HG02885 (cell line): ENCODE data around the gene MRPL46.

Source experiments
- ATAC-seq: cut with Tn5 transposase; IDR thresholded peaks from one replicate; pipeline ENCODE4 v1.9.1; 2021; ENCODE audit warnings: mild to moderate bottlenecking; ENCODE audit not compliant: unreplicated experiment, poor library complexity

The MRPL46 gene

DNA sequence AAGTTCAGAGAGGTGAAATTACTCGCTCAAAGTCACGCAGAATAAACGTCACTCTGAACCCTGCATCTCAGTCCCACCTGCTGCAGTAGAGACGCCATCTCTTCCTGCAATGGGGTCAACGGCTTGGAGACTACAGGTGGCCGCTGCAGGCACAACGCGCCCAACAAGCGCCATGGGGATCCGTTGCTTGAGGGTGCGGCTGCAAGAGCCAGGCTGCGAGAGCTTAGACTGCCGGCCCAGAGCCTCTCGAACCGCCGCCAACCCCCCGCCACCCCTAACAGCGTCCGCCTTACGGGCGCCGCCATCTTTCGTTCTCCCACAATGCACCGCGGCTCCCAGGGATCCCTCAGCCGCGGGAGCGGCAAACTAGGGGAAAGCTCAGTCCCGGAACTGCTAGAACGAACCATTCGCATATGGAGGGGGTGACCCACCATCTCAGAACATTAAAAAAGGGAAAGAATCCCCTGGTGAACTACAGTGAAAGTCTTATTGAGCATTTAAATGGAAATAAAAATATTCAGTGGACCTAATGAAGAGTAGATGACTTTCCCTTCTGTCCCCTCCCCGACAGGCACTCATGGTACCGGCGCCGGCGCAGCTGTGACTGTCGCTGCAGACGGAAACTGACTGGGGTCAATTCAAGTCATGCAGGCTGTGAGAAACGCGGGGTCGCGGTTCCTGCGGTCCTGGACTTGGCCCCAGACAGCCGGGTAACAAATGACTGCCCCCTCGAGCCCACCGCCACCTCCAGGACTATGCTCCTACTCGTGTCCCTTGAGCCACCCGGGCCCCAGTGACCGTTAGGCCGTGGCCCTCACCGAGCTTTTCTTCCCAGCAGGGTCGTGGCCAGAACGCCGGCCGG is at the start of gene MRPL46, which contains the start of gene MRPS11:
MRPL46 (minus strand) TSS at position 316 of the 862 bp plus-strand sequence; CDS start at position 305, 11 bp downstream.
MRPS11 (plus strand) TSS at position 636 of the 862 bp plus-strand sequence; CDS start at position 646, 10 bp downstream.
- ATAC-seq, result peak; percentile 87

DNA sequence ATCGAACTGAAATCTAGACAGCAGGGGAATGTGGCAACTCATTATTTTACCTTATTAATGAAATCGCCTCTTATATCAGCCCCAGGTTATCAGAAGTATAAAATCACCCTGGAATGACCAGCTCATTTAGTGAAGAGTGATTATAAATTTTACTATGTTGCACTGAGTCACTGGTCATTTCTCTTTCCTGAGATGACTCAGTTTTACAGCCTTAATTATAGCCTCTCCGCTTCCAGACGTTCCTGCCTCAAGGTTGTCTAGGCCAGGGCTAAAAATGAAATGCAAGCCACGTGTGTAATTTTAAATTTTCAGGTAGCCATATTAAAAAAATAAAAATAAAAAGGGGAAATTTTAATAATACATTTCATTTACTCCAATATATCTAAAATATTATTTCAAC is 46.0 kb upstream of the MRPL46 start:
- ATAC-seq, result no peak

DNA sequence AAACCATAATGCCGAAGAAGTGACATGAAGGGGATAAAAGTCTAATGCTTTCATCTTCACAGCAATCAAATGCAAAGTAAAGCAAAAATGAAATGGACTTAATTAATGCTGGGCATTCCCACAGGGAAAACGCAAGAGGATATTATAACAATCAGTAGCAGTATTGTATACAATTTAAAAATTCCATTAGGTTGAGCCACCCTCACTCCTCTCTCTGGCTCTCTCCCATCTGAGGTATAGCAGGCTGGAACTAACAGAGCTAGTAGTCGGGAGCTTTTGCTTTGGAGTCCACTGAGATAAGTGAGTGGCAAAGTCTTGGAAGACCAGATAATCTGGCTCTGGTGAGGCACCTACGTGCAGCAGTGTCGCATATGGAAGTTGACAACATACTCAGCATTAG is 45.4 kb upstream of the MRPL46 start:
- no peak for ATAC-seq

DNA sequence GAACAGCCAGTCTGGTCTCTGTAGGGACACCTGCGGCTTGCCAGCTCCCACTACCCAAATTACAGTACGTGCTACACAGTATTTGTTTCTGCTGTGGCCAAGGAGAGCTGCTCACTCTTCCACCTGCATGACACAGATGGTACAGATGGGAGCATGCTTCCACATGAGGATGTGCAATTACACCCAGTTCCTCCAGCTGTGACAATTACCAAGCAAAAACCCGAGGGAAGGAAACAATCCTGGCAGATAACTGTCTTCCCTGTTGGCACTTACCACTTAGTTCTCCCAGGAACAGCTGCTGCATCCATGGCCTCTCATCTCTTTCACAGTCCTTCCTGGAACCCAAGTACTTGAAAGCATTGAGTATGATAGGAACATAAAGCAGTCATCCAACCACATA is 44.9 kb upstream of the MRPL46 start:
- no peak for ATAC-seq

DNA sequence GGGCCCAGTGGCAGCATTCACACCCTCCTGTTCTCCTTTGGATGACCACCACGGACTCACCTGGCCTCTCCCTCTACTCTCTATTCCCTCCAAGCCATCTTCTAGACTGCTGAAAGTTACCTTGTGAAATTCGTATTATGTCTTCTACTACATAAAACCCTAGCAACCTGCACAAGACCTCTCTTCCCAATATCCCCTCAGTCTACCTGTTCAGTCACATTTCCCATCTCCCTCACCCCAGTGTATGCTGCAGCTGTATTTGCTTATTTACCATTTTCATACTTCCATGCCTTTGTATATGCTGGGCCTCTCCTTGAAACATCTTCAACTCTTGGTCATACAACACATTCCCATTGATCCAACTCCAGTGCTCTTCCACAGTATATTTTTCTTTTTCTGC is 44.0 kb upstream of the MRPL46 start:
- no peak for ATAC-seq

DNA sequence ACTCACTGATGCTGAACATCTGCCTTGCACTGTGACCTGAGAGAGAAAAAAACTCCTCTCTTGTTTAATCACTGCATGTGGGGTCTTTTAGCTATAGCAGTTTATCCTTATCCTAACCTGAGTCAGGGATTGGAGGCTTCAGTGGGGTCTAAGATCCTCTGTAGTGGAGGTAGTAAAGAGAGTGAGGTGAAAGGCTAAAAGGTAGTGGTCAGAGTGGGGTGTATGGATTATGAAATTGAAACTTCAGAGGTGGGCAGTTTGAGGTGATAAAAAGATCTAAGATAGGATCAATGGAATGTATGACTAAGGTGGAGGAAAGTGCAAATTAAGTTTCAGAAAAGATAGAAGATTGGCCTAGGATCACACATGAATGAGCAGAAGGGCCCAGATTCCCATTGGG is 42.8 kb upstream of the MRPL46 start:
- peak; percentile 41 for ATAC-seq

DNA sequence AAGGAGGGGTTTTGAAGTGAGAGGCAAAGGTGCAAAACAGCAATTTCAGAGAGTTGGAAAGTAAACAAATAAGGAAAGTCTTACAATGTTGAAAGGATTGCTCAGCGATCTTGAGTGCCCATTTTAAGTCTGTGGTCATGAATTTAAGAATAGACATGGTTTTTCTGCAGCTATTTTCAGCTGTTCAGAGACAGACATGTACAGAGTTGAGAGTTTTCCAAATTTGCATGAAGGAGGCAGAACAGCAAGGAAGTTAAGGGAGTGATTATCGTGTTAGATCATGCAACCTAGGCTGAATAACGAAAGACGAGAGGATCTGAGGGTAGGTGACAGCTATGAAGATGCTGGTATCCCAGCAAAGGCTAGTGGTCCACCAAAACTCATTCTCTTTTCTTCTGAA is 42.1 kb upstream of the MRPL46 start:
- peak; percentile 46 for ATAC-seq

DNA sequence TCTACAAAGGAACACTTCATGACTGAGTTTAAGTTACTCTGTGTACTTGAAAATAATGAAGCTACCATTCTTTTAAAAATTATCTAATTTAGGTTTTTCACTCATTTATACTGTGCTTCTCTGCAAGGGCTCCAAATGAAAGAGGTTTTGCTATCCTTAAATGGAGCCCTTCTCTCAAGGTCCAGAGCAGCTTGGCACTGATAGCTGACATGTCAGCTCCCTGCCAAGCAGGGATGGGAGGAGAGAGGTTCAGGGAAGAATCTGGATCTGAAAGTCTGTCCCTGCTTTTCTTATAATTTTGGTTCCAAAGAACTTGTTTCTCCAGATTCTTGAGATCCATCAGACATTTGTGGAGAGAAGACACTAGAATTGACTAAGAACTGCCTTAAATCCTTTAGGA is 39.4 kb upstream of the MRPL46 start:
- ATAC-seq, result no peak

DNA sequence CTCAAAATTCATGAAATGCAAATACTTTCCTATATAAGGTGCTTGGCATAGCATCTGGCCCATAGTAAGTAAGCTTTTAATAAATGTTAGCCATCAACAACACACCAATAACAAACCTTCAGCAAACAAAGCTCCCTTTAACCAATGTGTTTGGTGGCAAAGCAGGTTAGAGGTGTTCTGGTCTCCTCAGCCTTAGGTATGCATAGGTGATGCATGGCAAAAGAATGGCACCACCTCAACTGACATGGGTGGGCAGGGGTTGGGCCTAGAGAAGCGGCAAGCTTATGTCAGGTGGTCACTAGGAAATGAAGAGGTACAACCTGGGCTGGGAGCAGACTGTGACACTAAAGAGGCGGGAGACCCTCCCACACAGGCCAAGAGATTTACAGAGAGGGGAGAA is 38.5 kb upstream of the MRPL46 start:
- no peak for ATAC-seq

DNA sequence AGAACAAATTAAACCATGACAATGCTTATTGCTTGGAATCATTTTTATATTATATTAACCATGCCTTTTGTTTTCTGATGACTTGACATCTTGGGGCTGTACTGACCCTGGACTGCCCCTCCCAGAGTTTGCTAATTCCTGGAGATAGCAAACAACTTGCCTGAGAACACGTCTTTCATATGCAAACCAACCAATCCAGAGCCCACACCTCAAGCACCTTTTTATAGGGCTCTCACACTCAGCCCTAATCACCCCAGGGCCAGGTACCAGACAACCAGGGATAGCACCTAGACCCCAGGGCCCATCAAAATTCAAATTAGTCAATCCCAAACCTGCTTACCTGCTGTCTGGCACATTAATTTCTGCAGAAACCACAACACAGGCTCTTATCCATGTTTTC is 37.3 kb upstream of the MRPL46 start:
- no peak for ATAC-seq

DNA sequence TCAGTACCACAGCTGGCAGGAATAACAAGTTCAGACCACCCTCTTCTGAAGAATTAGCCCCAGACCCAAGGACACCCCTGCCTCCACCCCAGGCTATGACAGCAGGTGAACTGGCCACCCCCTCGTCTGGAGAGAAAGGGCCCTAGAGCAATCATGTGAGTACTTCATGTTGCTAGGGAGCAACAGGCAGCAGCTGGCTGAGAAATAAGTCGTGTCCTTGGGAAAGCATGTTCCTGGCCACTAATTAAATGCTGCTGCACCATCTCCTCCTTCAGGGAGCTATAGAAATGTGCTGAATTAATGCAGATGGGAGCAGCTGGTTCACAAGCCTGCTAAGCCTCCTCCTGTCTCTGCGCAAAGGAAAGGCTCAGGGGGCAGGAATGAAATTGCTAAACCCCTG is 31.8 kb upstream of the MRPL46 start:
- ATAC-seq, result no peak

DNA sequence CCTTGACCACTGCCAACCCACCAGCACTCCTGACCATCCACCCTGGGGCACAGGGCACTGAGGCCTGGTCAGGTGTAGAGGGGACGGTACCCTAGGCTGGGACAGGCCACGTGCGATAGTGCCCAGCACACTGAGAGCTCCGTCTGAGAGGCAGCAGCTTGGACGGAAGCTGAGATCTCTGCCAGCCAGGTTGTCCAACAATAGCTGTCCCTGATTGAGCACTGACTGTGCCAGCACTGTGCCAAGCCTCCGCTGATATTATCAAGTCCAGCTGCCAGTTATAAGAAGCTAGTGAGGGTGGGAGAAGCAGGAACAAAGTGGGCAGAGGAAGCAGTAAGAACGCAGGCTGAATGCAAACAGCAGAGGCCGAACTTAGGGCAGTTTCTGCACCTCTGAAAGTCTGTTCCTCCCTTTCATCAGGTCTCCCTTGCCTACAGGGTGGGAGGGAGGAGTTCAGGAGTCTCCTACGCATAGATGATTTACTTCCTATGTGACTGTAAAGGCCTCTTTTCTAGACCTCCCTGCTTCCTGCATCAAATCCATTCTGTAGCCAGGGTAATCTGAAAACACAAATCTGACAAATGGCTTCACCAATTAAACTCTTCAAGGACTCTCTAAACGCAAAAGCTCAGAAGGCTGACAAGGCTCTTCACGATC is 30.0 kb upstream of the MRPL46 start:
- ATAC-seq, result no peak

DNA sequence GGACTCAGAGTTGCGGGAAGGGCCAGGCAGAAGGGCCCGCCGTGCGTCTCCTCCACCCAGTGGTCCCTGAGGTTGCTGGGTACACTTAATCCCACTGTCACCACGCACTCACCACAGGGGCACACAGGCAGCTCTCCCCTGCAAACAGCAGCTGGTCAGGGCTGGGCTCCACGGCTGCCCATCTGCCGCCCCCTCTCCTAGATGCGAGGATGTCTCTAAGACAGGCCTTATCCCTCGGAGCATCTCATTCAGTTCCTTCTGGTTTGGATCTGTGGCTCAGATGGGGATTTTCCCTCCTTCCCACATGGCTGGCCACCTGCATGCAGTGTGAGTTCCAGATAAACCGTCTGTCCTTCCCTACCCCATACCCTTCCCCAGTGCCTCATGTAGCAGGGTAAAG is 26.7 kb upstream of the MRPL46 start:
- ATAC-seq, result no peak

DNA sequence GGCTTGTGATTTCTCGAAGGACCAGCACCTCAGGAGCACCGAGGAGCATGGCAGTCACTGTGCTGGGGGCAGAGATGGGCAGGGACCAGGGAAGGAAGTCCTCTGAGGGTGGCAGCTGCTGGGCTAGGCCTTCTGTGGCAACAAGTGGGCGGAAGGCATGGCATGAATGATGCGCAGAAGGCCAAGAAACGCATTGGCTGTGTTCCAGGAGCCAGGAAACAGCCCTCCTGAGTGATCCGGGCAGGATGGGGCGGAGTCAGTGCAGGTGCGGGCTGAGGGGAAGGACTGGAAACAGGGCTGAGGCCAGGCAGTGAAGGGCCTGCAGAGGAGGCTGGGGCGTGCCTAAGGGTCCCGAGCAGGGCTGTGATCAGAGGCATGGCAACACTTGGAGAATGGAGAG is 24.0 kb upstream of the MRPL46 start:
- no peak for ATAC-seq

DNA sequence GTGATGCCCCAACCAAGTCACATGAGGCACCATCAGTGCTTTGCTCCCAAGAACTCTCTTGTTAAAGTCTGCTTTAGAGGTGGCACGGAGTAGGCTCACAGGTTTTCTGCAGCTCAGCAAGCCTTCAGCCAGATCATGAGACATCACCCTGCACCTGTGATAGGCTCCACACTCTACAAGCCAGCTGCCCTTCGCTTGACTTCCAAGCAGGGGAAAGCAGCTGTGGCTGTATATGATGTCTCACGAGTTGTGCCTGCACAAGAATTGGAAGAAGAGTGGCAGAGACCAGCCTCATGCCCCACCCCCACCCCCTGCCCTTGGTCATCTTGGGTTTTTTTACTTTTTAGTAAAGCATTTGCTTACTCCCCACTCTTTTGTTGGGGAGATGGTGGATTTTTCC is 22.8 kb upstream of the MRPL46 start:
- ATAC-seq, result no peak

DNA sequence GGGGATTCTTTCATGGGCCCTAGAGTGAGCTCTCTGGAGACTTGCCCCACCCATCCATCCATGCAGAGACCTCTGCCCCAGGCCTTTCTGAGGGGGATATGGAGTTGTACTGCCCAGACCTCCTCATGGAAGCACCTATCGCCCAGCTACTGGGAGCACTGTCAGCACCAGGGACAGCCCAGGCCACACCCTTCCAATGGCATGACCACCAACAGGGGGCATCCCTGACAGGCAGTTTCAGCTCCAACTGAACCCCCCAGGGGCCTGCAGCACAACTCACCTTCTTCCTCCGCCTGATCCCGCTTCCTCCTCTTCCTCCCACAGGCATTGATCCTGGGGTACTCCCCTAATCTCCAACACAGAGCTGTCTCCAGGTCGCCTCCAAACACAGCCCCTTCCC is 22.1 kb upstream of the MRPL46 start:
- ATAC-seq, result no peak

DNA sequence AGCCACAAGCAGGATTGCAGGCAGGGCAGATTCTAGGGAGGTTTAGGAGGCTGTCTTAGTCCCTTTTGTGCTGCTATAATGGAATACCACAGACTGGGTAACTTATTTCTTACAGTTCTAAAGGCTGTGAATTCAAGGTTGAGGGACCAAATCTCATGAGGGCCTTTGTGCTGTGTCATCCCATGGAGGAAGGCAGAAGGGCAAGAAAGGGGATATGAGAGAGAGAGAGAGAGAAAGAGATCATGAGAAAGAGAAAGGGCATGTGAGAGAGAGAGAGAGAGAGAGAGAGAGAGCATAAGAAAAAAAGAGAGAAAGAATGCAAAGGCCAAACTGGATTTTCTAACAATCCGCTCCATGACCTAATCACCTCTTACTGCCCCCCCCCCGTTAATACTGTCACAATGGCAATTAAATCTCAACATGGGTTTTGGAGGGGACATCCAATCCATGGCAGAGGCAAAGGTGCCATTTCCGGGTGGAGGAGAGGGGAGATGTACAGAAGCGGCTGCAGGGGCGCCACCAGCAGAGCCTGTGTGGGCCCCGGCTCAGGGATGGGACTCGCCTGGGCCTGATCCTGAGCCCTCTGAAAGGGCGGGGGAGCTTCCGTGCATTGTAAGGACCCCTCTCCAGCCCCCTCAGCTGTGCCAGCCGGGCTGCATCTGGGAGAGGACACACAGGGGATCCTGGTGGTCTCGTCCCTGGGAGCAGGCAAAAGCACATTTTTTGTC is 20.8 kb upstream of the MRPL46 start:
- ATAC-seq, result no peak

DNA sequence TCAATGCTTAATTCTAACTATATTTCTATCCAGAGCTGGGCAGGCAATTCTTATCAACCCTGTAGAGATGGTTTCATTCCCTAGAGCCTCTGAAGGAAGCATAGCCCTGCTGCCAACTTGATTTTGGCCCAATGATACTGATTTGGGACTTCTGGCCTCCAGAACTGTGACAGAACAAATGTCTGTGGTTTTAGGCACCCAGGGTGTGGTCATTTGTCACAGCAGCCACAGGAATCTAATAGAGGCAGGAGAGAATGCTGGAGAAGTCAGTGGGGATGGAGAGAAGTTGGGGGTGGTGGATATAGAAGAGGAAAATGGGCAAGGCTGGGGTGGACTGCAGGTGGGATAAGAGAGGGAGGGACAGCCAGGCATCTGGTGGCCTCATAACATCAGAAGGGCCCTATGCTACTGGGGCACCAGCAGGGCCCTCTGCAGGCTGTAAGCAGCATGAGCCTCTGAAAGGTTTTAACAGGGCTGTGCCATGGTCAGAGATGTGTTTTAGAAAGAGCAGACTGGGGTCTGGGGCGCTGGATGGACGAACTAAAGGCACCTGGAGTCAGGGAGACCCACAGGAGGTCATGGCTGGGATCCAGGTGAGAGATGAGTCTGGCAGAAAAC is 20.1 kb upstream of the MRPL46 start:
- ATAC-seq, result no peak

DNA sequence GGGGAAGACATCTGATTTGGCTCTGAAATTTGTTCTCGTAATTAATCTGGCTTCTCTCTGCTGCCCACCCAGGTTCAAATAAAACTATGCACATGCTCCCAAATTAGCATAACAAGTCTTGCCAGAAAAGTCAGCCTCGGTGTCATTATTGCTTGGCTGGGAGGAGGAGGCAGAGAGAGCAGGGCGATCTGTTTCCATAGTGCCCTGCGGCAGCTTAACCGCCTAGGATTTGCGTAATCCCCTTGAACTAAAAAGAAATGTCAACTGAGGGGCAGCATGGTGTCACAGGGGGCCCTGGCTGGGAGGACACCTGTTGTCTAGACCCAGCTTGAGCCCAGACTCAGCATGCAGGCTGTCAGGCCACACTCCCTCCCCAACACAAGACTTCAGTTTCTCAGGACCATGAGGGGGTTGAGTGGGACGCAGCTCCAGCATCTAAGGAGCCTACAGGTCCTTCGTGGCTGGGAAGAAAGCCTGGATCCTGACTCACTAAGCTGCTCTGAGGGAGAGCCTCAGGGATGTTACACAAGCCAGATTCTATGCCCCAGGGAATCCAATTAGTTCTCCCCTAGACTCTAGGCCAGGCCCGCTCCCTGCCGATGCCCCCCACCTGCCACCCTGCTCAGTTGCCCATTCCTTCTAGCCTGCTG is 17.6 kb upstream of the MRPL46 start:
- no peak for ATAC-seq

DNA sequence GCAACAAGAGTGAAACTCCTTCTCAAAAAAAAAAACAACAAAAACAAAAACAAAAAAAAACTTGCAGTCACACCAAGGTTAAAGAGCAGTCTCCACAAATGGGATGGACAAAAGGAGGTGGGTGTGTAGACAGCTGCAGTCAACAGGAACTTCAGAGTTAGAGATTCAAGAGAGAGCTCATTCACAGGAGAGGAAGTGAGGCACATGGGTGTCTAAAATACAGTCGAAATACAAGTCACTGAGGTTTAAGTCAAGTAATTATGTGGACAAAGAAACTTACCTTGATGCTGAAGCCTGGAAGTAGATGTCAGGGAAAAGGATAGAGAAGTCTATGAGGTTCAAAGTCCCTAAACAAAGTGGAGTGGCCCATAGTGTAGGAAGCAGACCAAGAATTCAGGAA is 15.1 kb upstream of the MRPL46 start:
- no peak for ATAC-seq
